ENCODE data around the gene YPEL1. TPM values are rescaled to one million over a fixed set of nuclear protein-coding genes. Genes with fewer than 3 reads are reported as not detected.

Gene YPEL1
- total RNA-seq, 4 donors from 2014 or later, result 2.9 to 9.0 (median 4.6) TPM; not detected in 1

DNA sequence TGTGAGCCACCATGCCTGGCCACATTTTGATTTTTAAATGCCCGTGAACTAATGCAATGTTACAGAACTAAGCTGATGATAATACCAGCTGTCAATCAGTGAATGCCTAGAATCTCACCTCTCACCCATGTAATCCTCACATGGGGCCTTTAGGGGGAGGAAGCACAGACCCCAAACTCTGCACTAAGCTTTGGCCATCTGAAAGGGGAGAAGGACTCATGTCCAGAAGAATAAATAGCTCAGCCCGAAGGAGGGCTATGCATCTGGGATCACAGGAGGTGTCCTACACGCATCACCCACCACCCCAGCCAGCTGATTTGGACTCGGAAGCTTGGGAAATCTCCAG, 36.0 kb upstream of the YPEL1 start:
- DNase-seq, result no peak
- WGBS, 2 donors (ENCODE audit: low coverage in 1 of 2), result 98 to 100% methylated on average over 1 to 4 of the region's 4 CpGs
- no peak overlapping the region for H3K4me3 ChIP-seq
- in situ Hi-C loops (cut with MboI; ENCODE audit: low pct_ligation_motif_present in 1 of 4, low pct_unique_long_range_greater_than_20kb in 1 of 4, low sequenced_read_pairs in 3 of 4), result no loop called here
- no peaks in the 10 kb centered on the region for H3K27me3 ChIP-seq
- no peaks in the 10 kb centered on the region for H3K4me1 ChIP-seq
- intact Hi-C loops (cut with DNase I; ENCODE audit: low total_unique reads), result no loop called here
- H3K36me3 ChIP-seq, result peaks cover 0 to 60% (median 26%) of the 10 kb centered on the region in 4 donors
- no peak overlapping the region for H3K27ac ChIP-seq
- TF ChIP-seq EP300 (IDR thresholded peaks at IDR 0.05; ENCODE audit: low read depth) (no peak), POLR2A (IDR thresholded peaks at IDR 0.05) (no peak), POLR2AphosphoS5 (IDR thresholded peaks at IDR 0.05) (no peak)
- TF ChIP-seq, protein P1, sequence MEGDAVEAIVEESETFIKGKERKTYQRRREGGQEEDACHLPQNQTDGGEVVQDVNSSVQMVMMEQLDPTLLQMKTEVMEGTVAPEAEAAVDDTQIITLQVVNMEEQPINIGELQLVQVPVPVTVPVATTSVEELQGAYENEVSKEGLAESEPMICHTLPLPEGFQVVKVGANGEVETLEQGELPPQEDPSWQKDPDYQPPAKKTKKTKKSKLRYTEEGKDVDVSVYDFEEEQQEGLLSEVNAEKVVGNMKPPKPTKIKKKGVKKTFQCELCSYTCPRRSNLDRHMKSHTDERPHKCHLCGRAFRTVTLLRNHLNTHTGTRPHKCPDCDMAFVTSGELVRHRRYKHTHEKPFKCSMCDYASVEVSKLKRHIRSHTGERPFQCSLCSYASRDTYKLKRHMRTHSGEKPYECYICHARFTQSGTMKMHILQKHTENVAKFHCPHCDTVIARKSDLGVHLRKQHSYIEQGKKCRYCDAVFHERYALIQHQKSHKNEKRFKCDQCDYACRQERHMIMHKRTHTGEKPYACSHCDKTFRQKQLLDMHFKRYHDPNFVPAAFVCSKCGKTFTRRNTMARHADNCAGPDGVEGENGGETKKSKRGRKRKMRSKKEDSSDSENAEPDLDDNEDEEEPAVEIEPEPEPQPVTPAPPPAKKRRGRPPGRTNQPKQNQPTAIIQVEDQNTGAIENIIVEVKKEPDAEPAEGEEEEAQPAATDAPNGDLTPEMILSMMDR (IDR thresholded peaks at IDR 0.05), result no peak
- no peaks in the 10 kb centered on the region for H3K9me3 ChIP-seq

DNA sequence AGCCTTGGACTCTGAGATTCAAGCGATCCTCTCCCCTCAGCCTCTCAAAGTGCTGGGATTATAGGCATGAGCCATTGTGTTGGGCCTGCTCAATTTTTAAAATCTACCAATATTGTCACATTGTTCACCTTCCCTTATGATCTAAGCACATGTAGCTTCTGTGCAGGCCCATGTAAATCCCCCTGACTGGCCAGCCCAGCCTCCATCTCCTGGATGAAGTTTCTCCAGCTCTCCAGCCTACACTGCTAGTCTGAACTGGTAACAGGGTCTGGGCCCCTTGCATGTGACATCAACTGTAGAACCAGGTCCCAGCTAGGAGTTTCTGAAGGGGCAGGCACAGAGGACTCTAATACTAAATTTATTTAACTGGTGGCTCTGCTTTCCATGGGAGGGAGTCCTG, 32.8 kb upstream of the YPEL1 start:
- intact Hi-C loops (cut with DNase I; ENCODE audit: low total_unique reads) (no loop called here), in situ Hi-C loops (cut with MboI; ENCODE audit: low pct_ligation_motif_present in 1 of 4, low pct_unique_long_range_greater_than_20kb in 1 of 4, low sequenced_read_pairs in 3 of 4) (no loop called here)
- Histone ChIP-seq H3K27me3 (no peaks in the 10 kb centered on the region), H3K36me3 (peaks cover 0 to 75% (median 35%) of the 10 kb centered on the region in 4 donors), H3K9me3 (no peaks in the 10 kb centered on the region), H3K4me3 (no peak overlapping the region), H3K4me1 (no peaks in the 10 kb centered on the region), H3K27ac (no peak overlapping the region)
- no peak for DNase-seq
- no peak for TF ChIP-seq POLR2AphosphoS5 (IDR thresholded peaks at IDR 0.05)
- TF ChIP-seq EP300 (IDR thresholded peaks at IDR 0.05; ENCODE audit: low read depth), result no peak
- TF ChIP-seq POLR2A (IDR thresholded peaks at IDR 0.05), result no peak
- TF ChIP-seq, protein P1 (IDR thresholded peaks at IDR 0.05), result no peak
- 100% methylated on average over 1 of the region's 1 CpG; no CpG with 5 or more reads in 1 of the 2 donors for WGBS, 2 donors (ENCODE audit: low coverage in 1 of 2)

DNA sequence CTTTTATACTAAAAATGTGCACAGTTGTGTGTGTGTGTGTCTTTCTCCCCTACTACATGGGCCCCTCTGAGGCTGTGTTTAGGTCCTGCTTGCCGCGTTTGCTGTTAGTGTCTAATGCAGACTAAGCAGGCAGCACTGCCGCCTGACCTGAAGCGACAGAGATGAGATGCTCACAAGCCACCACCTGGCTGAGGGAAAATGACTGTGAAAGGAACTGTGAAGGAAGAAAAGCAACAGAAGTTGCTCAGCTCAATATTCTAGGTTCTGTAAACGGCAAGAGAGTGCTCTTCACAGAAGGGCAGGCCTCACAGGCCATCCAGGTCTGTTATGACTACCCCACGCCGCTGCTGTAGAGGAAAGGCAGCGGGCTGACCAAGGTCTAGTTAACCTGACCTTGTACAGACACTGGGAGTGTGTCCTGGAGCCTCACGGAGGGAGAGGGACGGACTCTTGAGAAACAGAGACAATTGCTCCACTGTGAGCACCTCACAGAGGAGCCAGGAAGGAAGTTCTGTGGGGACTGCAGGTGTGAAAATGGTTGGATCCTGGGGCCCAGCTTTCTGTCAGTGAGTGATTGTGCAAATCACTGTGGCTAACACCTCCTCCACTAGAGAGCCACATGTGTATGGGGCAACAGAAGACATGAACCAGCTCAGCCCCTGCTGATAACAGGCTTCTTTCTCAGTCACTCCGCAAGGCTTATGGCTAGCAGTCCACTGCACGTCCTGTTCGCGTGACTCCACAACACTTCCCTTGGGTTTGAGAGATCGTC, 31.3 kb upstream of the YPEL1 start:
- H3K4me3 ChIP-seq, result no peak overlapping the region
- no peaks in the 10 kb centered on the region for H3K4me1 ChIP-seq
- 81 to 82% methylated on average over 8 to 15 of the region's 15 CpGs for WGBS, 2 donors (ENCODE audit: low coverage in 1 of 2)
- peak; percentile 29 for DNase-seq
- TF ChIP-seq, protein P1 (IDR thresholded peaks at IDR 0.05), result no peak
- TF ChIP-seq EP300 (IDR thresholded peaks at IDR 0.05; ENCODE audit: low read depth), result no peak
- TF ChIP-seq POLR2AphosphoS5 (IDR thresholded peaks at IDR 0.05), result no peak
- TF ChIP-seq POLR2A (IDR thresholded peaks at IDR 0.05), result no peak
- no peaks in the 10 kb centered on the region for H3K27me3 ChIP-seq
- peaks cover 0 to 71% (median 34%) of the 10 kb centered on the region in 4 donors for H3K36me3 ChIP-seq
- intact Hi-C loops (cut with DNase I; ENCODE audit: low total_unique reads) (no loop called here), in situ Hi-C loops (cut with MboI; ENCODE audit: low pct_ligation_motif_present in 1 of 4, low pct_unique_long_range_greater_than_20kb in 1 of 4, low sequenced_read_pairs in 3 of 4) (no loop called here)
- no peaks in the 10 kb centered on the region for H3K9me3 ChIP-seq
- H3K27ac ChIP-seq, result peak overlapping the region in 2 of 4 donors; percentile 13 to 38

DNA sequence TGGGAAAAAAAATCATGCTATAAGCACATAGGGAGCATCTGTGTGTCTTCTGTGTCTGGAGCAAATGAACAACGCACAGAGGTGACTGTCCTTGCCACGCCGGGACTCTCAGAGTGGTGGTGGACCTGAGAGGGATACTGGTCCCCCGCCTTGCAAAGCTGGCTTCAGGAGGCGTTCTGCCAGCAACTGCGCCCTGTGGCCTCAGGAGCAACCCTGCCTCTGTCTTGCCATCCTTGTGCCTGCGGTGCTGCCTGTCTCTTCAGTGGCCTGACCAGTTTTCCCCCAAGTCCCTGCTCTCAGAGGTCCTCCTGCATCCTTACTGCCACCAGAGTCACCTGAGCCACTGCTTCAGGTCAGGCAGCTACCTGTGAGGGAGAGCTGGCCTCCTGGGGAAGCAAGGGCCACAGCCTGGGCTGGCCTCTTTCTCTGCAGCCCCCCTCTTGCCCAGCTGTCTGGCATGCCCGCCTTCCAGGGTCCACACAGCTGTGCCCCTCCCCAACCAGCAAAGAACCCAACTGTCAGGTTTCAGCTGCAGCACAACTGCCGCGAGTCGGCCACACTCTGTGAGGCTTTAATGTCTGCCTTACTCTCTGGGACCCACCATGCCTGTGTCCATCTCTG, 30.4 kb upstream of the YPEL1 start:
- 90 to 100% methylated on average over 1 to 11 of the region's 11 CpGs for WGBS, 2 donors (ENCODE audit: low coverage in 1 of 2)
- Histone ChIP-seq H3K4me1 (no peaks in the 10 kb centered on the region), H3K9me3 (no peaks in the 10 kb centered on the region), H3K27ac (peak overlapping the region in 3 of 4 donors; percentile 13 to 38 (median 30)), H3K4me3 (no peak overlapping the region), H3K27me3 (no peaks in the 10 kb centered on the region), H3K36me3 (peaks cover 0 to 65% (median 32%) of the 10 kb centered on the region in 4 donors)
- in situ Hi-C loops (cut with MboI; ENCODE audit: low pct_ligation_motif_present in 1 of 4, low pct_unique_long_range_greater_than_20kb in 1 of 4, low sequenced_read_pairs in 3 of 4), result no loop called here
- no peak for DNase-seq
- intact Hi-C loops (cut with DNase I; ENCODE audit: low total_unique reads), result no loop called here
- no peak for TF ChIP-seq POLR2AphosphoS5 (IDR thresholded peaks at IDR 0.05)
- no peak for TF ChIP-seq POLR2A (IDR thresholded peaks at IDR 0.05)
- TF ChIP-seq, protein P1 (IDR thresholded peaks at IDR 0.05), result no peak
- TF ChIP-seq EP300 (IDR thresholded peaks at IDR 0.05; ENCODE audit: low read depth), result no peak
